HepG2 (cell line): ENCODE measurements around the gene DIS3L2. TPM values are rescaled to one million over a fixed set of nuclear protein-coding genes. Genes with fewer than 3 reads are reported as not detected.
"Not testable (repeated sequence)": the region's sequence is repeated elsewhere in the genome, so short reads cannot be mapped to it uniquely, and the experiment has no call there.

Source experiments
- ATAC-seq: fragments of 200-7000 bp; cut with Tn5 transposase; 3 replicates; pipeline ENCODE4 v1.9.1; 2020; ENCODE audit warnings: mild to moderate bottlenecking, moderate library complexity
- BruUV-seq: library from RNA; stranded (reverse); fragments of 400-500 nt; replicated peaks from 2 replicates; lab custom pipeline; 2021; lab: Mats Ljungman, UMichigan
- CTCF ChIA-PET: fragments of 300-600 bp; formaldehyde crosslinking; extraction: SDS; loops from one replicate; lab custom pipeline; 2021; ENCODE audit warnings: low total read pairs, inconsistent platforms, low intra/inter-chr PET ratio; lab: Yijun Ruan, JAX
- POLR2A ChIA-PET: fragments of 350-600 bp; sonication (Branson Sonifier 250); formaldehyde crosslinking; loops from one replicate; lab custom pipeline; 2020; ENCODE audit warnings: antibody characterized with exemption, inconsistent platforms; lab: Yijun Ruan, JAX
- DNase-seq: peaks from one replicate; pipeline ENCODE4 v3.0.0-alpha.2; 2015; ENCODE audit warnings: low spot score
- FAIRE-seq: peaks from 3 replicates; lab custom pipeline; 2011; peaks lifted over from hg19 to GRCh38; lab: Jason Lieb, UNC
- H2AFZ ChIP-seq: one replicate; pipeline ENCODE4 v1.6.1; 2011; ENCODE audit warnings: low read length, inconsistent platforms
- H3K27ac ChIP-seq: fragments of 300-600 bp; 3 replicates; pipeline ENCODE4 v1.8.0; 2011; ENCODE audit warnings: mixed run types, mild to moderate bottlenecking, mixed read lengths, low read length, inconsistent platforms; ENCODE audit not compliant: insufficient read depth; ENCODE audit errors: extremely low read length
- H3K27me3 ChIP-seq, 2 experiments: fragments of 200-600 bp in 1 of 2; 2 replicates in 1 of 2; 3 replicates in 1 of 2; pipeline versions ENCODE4 v1.6.0 to v1.8.0; 2011; ENCODE audit warnings: low read length in 2 of 2, mild to moderate bottlenecking in 2 of 2, moderate library complexity in 2 of 2, inconsistent platforms in 1 of 2; ENCODE audit not compliant: insufficient read depth in 2 of 2, control insufficient read depth in 1 of 2
- H3K36me3 ChIP-seq, 2 experiments: fragments of 200-600 bp in 1 of 2; replicated peaks in 1 of 2; 2 replicates in 1 of 2; 3 replicates in 1 of 2; pipeline versions ENCODE4 v1.5.1 to v1.8.0; 2011; ENCODE audit warnings: low read length in 2 of 2, inconsistent platforms in 1 of 2; ENCODE audit not compliant: insufficient read depth in 2 of 2, control insufficient read depth in 1 of 2
- H3K4me1 ChIP-seq: 2 replicates; pipeline ENCODE4 v1.5.1; 2012; ENCODE audit warnings: low read length, inconsistent platforms; ENCODE audit not compliant: insufficient read depth
- H3K4me2 ChIP-seq: 2 replicates; pipeline ENCODE4 v1.6.0; 2011; ENCODE audit warnings: low read depth, low read length, inconsistent platforms
- H3K4me3 ChIP-seq, 3 experiments: fragments of 200-600 bp in 1 of 3; sonication (generic), shearing (Covaris generic) in 1 of 3; replicated peaks in 1 of 3; 2 replicates each; pipeline ENCODE4 v1.5.1; 2011 to 2016; ENCODE audit warnings: low read length in 3 of 3, inconsistent platforms in 2 of 3, low read depth in 2 of 3, mild to moderate bottlenecking in 2 of 3, control low read depth in 1 of 3, mixed read lengths in 1 of 3; ENCODE audit not compliant: insufficient read depth in 1 of 3
- H3K79me2 ChIP-seq: one replicate; pipeline ENCODE4 v1.6.1; 2011; ENCODE audit warnings: low read length, inconsistent platforms; ENCODE audit not compliant: insufficient read depth
- H3K9ac ChIP-seq: 2 replicates; pipeline ENCODE4 v1.6.0; 2011; ENCODE audit warnings: mild to moderate bottlenecking, low read depth, low read length, inconsistent platforms; ENCODE audit not compliant: insufficient read depth
- H3K9me3 ChIP-seq: 2 replicates; pipeline ENCODE4 v1.5.1; 2012; ENCODE audit warnings: mild to moderate bottlenecking, low read length
- H4K20me1 ChIP-seq: 2 replicates; pipeline ENCODE4 v1.6.0; 2011; ENCODE audit warnings: inconsistent platforms, mild to moderate bottlenecking, low read length, moderate library complexity; ENCODE audit not compliant: insufficient read depth
- ESRRA ChIP-seq: sonication (generic); formaldehyde crosslinking; IDR thresholded peaks from 2 replicates; pipeline ENCODE4 v1.5.1; 2020; ENCODE audit warnings: mild to moderate bottlenecking, low read depth, missing genetic modification reagents
- HNRNPUL1 ChIP-seq: fragments of 200-400 bp; formaldehyde crosslinking; IDR thresholded peaks from 2 replicates; pipeline ENCODE4 v1.6.1; 2017; ENCODE audit warnings: low read depth, mild to moderate bottlenecking, low read length, moderate library complexity
- PHF20 ChIP-seq: sonication (generic); formaldehyde crosslinking; IDR thresholded peaks from 2 replicates; pipeline ENCODE4 v1.5.0; 2020; ENCODE audit warnings: mild to moderate bottlenecking, missing genetic modification reagents
- SMC3 ChIP-seq: IDR thresholded peaks from 2 replicates; pipeline ENCODE4 v1.6.1; 2011; ENCODE audit warnings: low read length, improper control_type of control experiment
- ZEB1 ChIP-seq: IDR thresholded peaks from 2 replicates; pipeline ENCODE4 v1.6.1; 2012; ENCODE audit warnings: mild to moderate bottlenecking, low read depth, inconsistent platforms; ENCODE audit not compliant: insufficient replicate concordance
- ZFP82 ChIP-seq: sonication (generic); formaldehyde crosslinking; IDR thresholded peaks from 2 replicates; pipeline ENCODE4 v1.5.1; 2020; ENCODE audit warnings: mild to moderate bottlenecking, missing genetic modification reagents, borderline replicate concordance
- ZNF432 ChIP-seq: sonication (generic); formaldehyde crosslinking; IDR thresholded peaks from 2 replicates; pipeline ENCODE4 v1.5.0; 2020; ENCODE audit warnings: missing genetic modification reagents, mild to moderate bottlenecking, borderline replicate concordance
- ZNF792 ChIP-seq: IDR thresholded peaks from 2 replicates; pipeline ENCODE4 v1.6.1; 2016
- WGBS: methylation state at CpG from one replicate; pipeline ENCODE4 v1.1.6; 2017; ENCODE audit warnings: low lambda C conversion rate; 5-methylcytosine and 5-hydroxymethylcytosine counted together
- in situ Hi-C: cut with HindIII; loops from 2 replicates; pipeline ENCODE4 v1.10.0; 2017; ENCODE audit warnings: low pct_unique_long_range_greater_than_20kb; ENCODE audit not compliant: extremely low pct_ligation_motif_present
- intact Hi-C: fragments of 100-400 bp; cut with micrococcal nuclease; formaldehyde crosslinking; loops from one replicate; pipeline ENCODE4 v1.10.0; 2022; ENCODE audit not compliant: unreplicated experiment
- polyA plus RNA-seq, 8 experiments: library from polyadenylated mRNA; depleted of rRNA in 3 of 8; stranded (reverse) in 7 of 8; unstranded in 1 of 8; fragments of >200 nt; fragmentation: Illumina TruSeq in 4 of 8; extraction: Trizol in 4 of 8; gene quantifications; 2 replicates each; pipeline versions ENCODE4 v1.2.1 to v1.2.3, GENCODE V29; 2011 to 2016; ENCODE audit warnings: low read depth in 4 of 8, missing spikeins in 1 of 8, mixed read lengths in 1 of 8; ENCODE audit not compliant: insufficient read depth in 1 of 8
- total RNA-seq, 5 experiments: library from RNA; depleted of rRNA; stranded (reverse); fragments of >200 nt; fragmentation: Illumina TruSeq; extraction: Trizol; gene quantifications; 2 replicates each; pipeline ENCODE4 v1.2.3, GENCODE V29; 2016; ENCODE audit warnings: low read depth in 1 of 5
- TF ChIP-seq, protein P1 (sequence below): sonication (generic); formaldehyde crosslinking; IDR thresholded peaks from 2 replicates; pipeline ENCODE4 v1.5.1; 2020; ENCODE audit warnings: mild to moderate bottlenecking, missing genetic modification reagents, borderline replicate concordance
- TF ChIP-seq, protein P2 (sequence below): IDR thresholded peaks from 2 replicates; pipeline ENCODE4 v1.6.1; 2012; ENCODE audit warnings: low read length, improper control_type of control experiment
- TF ChIP-seq, protein P3 (sequence below): sonication (generic); formaldehyde crosslinking; IDR thresholded peaks from 2 replicates; pipeline ENCODE4 v1.9.0; 2021; ENCODE audit warnings: missing genetic modification reagents, mild to moderate bottlenecking, borderline replicate concordance

DIS3L2 gene
- total and polyA plus RNA-seq, 2 of the 13 experiments (the other 11 are each of a cell fraction or from before 2014, with no cell fraction given), result 7.0 to 23.9 TPM

GRCh38 chr2:232323328-232323650 is 361.8 kb downstream of the DIS3L2 start (continued):
- TF ChIP-seq PHF20 (CRISPR knock-in tag) (no peak), ZFP82 (CRISPR knock-in tag) (no peak), HNRNPUL1 (no peak), ZEB1 (no peak)

GRCh38 chr2:232323967-232324366 is 362.5 kb downstream of the DIS3L2 start:
- CTCF ChIA-PET, H3K27me3 ChIP-seq, H3K4me2 ChIP-seq, H3K36me3 ChIP-seq, H3K79me2 ChIP-seq, H3K4me3 ChIP-seq, H3K9me3 ChIP-seq, POLR2A ChIA-PET, BruUV-seq, H3K9ac ChIP-seq, intact Hi-C loops, ATAC-seq, H2AFZ ChIP-seq, H4K20me1 ChIP-seq, DNase-seq, H3K4me1 ChIP-seq, H3K27ac ChIP-seq: not testable (repeated sequence)
- in situ Hi-C loops, result loop anchor here (10.0 kb wide), 1 partner anchor 189 kb away; no protein-coding TSS in a partner anchor
- WGBS, result 96% methylated on average over 5 of the region's 6 CpGs
- peak; percentile 4 for FAIRE-seq

- H3K27me3 ChIP-seq, result no peaks in the 10 kb centered on the region
- DNase-seq (no peak), ATAC-seq (no peak), FAIRE-seq (no peak)
- WGBS, result 92% methylated on average over 4 of the region's 4 CpGs
- BruUV-seq, result no TSS peak
- 0 out of 2 replicates have a peak, but pooled peaks cover 6% of the 10 kb centered on the region for H4K20me1 ChIP-seq
- ChIA-PET POLR2A (no interaction called here), CTCF (no interaction called here)
- H3K4me2 ChIP-seq, result no peak overlapping the region
- no peak overlapping the region for H3K27ac ChIP-seq
- no peaks in the 10 kb centered on the region for H3K79me2 ChIP-seq
- intact Hi-C loops (loop anchor here (5.0 kb wide), 1 partner anchor 182 kb away; no protein-coding TSS in a partner anchor), in situ Hi-C loops (loop anchor here (5.0 to 10.0 kb wide), 2 partner anchors 190 to 417 kb away; no protein-coding TSS in a partner anchor)
- no peaks in the 10 kb centered on the region for H3K9me3 ChIP-seq
- no peak overlapping the region for H3K4me3 ChIP-seq
- H3K9ac ChIP-seq, result no peak overlapping the region
- H3K4me1 ChIP-seq, result peaks cover 8% of the 10 kb centered on the region
- H2AFZ ChIP-seq, result no peak overlapping the region
- H3K36me3 ChIP-seq, result no peaks in the 10 kb centered on the region
- TF ChIP-seq SMC3, result no peak
- no peak for TF ChIP-seq ESRRA (CRISPR knock-in tag)
- TF ChIP-seq, protein P1, sequence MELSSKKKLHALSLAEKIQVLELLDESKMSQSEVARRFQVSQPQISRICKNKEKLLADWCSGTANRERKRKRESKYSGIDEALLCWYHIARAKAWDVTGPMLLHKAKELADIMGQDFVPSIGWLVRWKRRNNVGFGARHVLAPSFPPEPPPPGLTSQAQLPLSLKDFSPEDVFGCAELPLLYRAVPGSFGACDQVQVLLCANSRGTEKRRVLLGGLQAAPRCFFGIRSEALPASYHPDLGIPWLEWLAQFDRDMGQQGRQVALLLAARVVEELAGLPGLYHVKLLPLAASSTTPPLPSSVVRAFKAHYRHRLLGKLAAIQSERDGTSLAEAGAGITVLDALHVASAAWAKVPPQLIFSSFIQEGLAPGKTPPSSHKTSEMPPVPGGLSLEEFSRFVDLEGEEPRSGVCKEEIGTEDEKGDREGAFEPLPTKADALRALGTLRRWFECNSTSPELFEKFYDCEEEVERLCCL (CRISPR knock-in tag), result no peak
- no peak for TF ChIP-seq ZNF432 (CRISPR knock-in tag)
- TF ChIP-seq, protein P2, sequence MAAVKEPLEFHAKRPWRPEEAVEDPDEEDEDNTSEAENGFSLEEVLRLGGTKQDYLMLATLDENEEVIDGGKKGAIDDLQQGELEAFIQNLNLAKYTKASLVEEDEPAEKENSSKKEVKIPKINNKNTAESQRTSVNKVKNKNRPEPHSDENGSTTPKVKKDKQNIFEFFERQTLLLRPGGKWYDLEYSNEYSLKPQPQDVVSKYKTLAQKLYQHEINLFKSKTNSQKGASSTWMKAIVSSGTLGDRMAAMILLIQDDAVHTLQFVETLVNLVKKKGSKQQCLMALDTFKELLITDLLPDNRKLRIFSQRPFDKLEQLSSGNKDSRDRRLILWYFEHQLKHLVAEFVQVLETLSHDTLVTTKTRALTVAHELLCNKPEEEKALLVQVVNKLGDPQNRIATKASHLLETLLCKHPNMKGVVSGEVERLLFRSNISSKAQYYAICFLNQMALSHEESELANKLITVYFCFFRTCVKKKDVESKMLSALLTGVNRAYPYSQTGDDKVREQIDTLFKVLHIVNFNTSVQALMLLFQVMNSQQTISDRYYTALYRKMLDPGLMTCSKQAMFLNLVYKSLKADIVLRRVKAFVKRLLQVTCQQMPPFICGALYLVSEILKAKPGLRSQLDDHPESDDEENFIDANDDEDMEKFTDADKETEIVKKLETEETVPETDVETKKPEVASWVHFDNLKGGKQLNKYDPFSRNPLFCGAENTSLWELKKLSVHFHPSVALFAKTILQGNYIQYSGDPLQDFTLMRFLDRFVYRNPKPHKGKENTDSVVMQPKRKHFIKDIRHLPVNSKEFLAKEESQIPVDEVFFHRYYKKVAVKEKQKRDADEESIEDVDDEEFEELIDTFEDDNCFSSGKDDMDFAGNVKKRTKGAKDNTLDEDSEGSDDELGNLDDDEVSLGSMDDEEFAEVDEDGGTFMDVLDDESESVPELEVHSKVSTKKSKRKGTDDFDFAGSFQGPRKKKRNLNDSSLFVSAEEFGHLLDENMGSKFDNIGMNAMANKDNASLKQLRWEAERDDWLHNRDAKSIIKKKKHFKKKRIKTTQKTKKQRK, result no peak
- TF ChIP-seq, protein P3, sequence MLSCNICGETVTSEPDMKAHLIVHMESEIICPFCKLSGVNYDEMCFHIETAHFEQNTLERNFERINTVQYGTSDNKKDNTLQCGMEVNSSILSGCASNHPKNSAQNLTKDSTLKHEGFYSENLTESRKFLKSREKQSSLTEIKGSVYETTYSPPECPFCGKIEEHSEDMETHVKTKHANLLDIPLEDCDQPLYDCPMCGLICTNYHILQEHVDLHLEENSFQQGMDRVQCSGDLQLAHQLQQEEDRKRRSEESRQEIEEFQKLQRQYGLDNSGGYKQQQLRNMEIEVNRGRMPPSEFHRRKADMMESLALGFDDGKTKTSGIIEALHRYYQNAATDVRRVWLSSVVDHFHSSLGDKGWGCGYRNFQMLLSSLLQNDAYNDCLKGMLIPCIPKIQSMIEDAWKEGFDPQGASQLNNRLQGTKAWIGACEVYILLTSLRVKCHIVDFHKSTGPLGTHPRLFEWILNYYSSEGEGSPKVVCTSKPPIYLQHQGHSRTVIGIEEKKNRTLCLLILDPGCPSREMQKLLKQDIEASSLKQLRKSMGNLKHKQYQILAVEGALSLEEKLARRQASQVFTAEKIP (CRISPR knock-in tag), result no peak
- no peak for TF ChIP-seq ZNF792
These were observed 363.3 kb downstream of the DIS3L2 start for GRCh38 chr2:232324778-232325177.
